CD4-positive, alpha-beta T cell treated with Interleukin-15 for 1 hour (primary cell): ENCODE data around the gene DDX19B.
A peak's percentile ranks its signal among the peaks of the same experiment; 100 is the strongest.
"Not testable (repeated sequence)": the region's sequence is repeated elsewhere in the genome, so short reads cannot be mapped to it uniquely, and the experiment has no call there.

Experiments used
- DNase-seq: peaks from one replicate; pipeline ENCODE4 v3.0.0-alpha.2; 2020

DDX19B gene

DNA sequence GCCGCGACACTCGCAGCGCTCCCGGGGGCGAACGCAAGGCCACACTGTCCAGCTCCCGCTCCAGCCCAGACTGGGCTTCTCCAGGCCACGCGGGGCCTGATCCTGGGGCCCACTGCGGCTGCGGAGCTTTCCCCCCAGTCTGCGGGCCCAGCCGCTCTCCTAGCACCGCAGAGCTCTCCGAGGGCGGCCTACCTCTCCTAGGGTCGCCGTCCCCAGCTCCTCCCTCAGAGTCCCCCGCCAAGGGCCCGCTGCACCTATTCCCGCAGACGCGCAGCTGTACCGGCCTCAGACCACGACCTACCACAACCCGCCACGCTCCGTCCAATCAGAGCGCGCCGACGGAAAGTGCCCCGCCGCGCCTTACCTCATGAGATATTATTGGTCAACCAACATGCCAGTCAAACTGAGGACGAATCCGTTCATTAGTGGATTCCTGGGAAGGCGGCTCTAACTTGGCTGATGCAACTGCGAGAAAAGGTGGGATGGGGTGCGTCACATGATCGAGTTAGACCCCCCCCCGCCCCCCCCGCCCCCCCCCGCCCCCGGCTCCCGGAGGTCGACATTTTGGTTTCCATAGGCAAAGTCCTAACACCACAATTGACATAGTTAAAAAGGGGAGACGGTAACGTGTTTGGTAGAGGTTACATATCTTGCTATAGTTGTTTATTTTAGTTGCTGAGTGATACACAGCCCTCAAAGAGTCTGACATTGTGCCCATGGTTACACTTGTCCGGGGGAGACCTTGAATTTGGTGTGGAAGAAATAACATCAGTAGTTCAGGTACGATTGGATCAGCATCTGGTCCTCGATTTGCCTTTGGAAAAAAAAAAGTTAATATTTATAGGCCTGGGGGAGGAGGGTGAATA, 9.5 kb upstream of the DDX19B start, which contains the start of gene AARS1:
AARS1 (minus strand) TSS at position 278 of the 866 bp plus-strand sequence. CDS start 6,743 bp downstream, outside the sequence.
- DNase-seq: peak; percentile 97

GRCh38 chr16:70290949-70291519, 8.0 kb upstream of the DDX19B start:
- no peak for DNase-seq

GRCh38 chr16:70292148-70292547, 6.8 kb upstream of the DDX19B start:
- not testable (repeated sequence) for DNase-seq

DNA sequence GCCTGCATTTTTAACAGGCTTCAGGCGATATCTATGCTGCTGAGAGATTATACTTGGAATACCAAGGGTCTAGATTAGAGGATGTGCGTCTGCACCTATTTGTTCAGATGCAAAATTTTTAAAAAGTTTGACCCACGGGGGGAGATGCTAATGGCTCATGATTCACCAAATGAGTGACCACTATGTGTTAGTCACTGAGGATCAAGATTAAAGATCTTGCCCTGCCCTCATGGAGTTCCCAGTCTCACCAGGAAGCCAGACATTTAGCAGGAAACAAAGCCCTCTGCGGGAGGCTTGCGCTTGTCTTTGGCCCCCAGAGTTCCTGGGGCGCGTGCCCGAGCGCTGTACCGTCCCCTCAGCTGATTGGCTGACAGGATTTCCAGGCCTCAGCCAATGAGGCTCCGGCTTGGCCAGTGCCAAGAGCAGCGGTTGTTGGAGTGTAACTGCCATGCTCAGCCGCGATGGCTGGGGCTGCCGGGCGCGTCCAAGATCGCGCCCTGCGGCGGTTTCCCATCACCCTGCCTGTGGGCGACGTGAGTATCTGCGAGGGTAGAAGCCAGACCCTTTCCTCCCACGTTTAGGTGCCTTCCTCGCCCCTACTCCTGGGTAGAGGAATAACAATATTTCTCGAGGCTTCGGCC, 4.5 kb upstream of the DDX19B start:
- DNase-seq: no peak

- no peak for DNase-seq
Observed at GRCh38 chr16:70295634-70296033, 3.4 kb upstream of the DDX19B start.

DNA sequence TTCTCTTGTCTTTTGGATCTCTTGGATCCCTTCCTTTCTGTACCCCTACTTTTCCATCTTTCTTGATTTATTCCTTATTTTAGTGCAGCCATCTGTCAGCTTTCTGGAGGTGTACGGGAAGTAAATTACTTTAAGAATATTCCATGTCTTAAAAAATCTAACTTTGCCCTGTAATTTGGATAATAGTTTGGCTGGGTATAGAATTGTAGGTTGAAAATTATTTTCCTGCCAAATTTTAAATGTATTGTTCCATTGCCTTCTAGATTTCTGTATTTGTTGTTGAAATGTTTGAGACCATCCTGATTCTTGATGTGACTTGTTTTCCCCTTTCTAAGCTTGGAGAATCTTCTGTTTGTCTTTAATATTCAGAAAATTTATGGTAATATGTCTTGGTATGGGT, 2.1 kb downstream of the DDX19B start:
- no peak for DNase-seq

GRCh38 chr16:70302745-70303144, 3.8 kb downstream of the DDX19B start:
- no peak for DNase-seq

DNA sequence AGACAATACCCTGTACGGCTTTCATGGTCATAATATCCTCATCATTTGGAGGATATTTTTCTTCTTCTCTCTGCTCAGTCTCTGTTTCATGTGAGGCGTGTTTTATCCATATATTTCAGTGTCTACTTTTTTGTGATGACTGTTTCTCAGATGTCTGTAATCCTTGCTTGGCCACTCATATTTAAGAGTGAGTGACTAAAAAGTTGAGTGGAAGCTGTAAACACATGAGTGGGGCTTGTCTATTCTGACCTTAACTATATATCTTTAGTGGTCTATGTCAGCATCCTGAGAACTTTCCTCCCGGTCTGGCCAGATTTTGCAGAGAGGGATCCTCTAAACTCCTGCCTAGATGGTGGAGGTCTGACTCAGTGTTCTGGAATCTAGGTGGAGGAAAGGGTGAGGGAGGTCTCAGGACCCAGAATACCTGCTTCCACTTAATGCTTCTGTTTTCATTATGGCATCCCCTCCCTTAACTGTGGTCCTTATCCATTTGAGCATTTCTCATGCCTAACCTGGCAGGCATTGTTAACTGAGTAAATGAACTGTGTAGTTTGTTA, 6.0 kb downstream of the DDX19B start:
- DNase-seq: no peak

DNA sequence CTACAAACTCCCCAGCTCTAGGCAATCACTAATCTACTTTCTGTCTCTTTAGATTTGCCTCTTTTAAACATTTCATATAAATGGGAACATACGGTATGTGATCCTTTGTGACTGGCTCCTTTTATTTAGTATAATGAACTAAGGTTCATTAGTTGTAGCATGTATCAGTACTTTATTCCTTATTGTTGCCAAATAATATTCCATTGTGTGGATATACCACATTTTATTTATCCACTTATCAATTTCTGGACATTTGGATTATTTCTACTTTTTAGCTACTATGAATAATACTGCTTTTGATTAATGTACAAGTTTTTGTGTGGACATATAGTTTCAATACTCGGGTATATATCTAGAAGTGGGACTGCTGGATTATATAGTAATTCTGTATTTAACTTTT, 7.9 kb downstream of the DDX19B start:
- DNase-seq: no peak

GRCh38 chr16:70307726-70308125, 8.7 kb downstream of the DDX19B start:
- DNase-seq: not testable (repeated sequence)

DNA sequence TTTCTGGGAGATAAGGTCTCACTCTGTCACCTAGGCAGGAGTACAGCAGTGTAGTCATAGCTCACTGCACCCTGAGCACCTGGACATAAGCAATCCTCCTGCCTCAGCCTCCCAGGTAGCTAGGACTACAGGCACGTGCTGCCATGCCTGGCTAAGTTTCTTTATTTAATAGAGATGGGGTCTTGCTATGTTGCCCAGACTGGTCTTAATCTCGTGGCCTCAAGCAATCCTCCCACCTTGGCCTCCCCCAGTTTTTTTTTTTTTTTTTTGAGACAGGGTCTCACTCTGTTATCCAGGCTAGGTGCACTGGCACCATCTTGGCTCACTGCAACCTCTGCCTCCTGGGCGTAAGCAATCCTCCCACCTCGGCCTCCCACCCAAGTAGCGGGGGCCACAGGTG, 21.1 kb downstream of the DDX19B start:
- DNase-seq: no peak

GRCh38 chr16:70324998-70325747, 26.2 kb downstream of the DDX19B start:
- DNase-seq: no peak

- DNase-seq: no peak
Observed at GRCh38 chr16:70331091-70331490, 32.1 kb downstream of the DDX19B start.

DNA sequence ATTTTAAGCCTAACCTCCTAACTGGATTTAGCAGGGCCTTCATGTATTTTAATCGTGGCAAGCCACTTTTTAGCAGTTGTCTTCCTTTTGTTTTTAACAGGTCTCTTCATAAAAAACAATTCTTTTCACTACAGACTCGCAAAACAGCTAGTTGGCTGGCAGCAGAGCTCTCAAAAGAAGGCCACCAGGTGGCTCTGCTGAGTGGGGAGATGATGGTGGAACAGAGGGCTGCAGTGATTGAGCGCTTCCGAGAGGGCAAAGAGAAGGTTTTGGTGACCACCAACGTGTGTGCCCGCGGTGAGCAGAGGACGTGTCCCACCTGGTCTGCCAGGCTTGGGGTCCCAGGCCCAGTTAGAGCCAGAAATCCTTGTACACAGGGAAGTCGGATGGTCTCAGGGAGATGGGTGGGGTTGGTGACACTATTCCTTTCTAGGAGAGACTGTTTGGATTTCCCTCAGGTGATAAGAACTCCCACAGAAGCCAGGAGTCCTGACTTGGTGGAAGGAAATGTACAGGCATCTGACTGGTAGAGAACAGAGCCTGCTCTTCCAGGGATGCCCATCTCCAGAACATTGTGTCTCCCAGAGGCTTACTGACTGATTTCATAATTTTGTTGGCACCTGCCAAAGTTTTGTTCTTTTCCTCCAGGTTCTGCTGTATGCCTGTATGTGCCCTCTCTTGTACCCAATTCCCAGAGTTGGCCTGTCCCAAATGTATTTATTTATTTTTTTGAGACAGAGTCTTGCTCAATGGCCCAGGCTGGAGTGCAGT, 32.8 kb downstream of the DDX19B start:
- no peak for DNase-seq

DNA sequence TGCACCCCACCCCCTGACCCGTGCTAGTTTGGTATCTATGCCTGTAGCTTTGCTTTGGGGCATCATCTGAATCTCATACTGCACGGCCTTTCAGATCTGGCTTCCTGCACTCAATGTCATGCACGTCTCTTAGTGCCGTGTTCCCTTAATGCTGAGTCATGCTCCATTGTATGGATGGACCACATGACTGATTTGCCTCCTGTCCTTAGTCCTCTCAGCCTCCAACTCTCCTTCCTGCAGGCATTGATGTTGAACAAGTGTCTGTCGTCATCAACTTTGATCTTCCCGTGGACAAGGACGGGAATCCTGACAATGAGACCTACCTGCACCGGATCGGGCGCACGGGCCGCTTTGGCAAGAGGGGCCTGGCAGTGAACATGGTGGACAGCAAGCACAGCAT, 33.7 kb downstream of the DDX19B start:
- DNase-seq: not testable (repeated sequence)

DNA sequence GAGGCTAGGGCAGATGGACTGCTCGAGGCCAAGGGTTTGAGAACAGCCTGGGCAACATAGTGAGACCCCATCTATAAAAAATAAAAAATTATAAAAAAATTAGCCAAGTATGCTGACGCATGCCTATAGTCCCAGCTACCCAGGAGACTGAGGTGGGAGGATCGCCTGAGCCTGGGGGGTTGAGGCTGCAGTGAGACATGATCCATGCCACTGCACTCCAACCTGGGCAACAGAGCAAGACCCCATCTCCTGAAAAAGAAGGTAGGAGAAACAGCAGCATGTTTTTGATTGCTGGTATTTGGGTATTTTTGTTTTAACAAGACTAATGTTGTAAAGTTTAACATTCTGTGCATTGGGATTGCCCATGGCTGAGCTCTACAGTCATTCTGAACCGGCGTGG, 38.8 kb downstream of the DDX19B start:
- no peak for DNase-seq

DNA sequence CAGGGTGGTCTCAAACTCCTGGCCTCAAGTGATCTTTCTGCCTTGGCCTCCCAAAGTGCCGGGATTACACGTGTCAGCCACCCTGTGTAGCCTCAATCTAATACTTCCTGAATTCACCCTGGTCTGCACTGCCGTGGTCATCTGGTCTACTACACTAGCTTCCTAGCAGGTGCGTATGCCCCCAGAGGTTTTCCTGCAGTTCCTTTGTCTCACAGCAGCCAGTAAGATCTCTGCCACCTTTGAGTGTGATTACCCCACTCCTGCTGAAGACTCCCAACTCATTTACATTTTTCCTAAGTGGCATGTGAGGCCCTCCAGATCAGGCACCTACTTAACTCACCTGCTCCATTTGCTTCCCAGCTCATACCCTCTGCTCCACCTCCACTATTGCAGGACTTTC, 42.6 kb downstream of the DDX19B start:
- no peak for DNase-seq

DNA sequence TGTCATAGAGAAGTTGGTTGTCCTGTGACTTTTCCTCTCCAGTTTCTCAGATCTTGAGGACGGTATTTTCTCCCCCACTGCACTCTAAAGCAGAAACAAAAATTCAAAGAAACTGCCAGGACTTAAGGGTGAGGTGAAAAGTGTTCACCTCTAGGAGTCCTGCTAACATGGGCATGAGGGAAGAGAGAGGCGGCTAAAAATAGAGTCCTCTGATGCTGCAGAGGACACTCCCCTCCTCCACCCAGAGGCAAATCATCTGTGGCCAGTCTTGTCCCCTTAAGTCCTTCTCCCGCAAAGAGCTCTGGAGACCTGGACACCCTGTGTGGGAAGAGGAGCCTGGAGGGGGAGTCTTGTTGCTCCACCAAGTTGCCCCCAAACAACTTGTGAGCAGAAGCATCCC, 43.0 kb downstream of the DDX19B start:
- DNase-seq: no peak

DNA sequence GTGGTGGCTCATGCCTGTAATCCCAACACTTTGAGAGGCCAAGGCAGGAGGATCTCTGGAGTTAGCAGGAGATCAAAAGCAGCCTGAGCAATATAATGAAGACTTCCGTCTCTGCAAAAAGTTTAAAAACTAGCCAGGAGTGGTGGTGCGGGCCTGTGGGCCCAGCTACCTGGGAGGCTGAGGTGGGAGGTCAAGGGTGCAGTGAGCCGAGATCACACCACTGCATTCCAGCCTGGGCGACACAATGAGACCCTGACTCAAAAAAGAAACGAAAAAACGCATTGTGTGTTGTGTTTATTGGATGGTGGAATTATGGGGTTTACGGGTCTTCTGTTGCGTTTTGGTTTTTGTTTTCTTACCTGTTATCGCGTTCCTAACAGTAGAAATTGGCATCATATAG, 46.9 kb downstream of the DDX19B start:
- no peak for DNase-seq

DNA sequence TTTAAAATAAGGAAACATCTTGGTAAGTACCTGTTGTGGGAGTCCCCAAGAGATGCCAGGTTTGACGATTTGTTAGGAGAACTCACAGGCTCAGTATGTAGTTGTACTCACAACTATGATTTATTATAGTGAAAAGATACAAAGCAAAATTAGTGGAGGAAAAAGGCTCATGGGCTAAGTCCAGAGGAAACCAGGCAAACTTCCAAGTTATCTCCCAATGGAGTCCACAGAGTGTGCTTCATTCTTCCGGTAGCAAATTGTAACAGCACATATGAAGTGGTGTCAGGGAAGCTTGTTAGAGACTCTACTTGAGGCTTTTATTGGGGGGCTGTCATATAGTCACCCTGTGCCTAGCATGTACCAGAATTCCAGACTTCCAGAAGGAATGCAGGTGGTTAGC, 50.0 kb downstream of the DDX19B start:
- no peak for DNase-seq

DNA sequence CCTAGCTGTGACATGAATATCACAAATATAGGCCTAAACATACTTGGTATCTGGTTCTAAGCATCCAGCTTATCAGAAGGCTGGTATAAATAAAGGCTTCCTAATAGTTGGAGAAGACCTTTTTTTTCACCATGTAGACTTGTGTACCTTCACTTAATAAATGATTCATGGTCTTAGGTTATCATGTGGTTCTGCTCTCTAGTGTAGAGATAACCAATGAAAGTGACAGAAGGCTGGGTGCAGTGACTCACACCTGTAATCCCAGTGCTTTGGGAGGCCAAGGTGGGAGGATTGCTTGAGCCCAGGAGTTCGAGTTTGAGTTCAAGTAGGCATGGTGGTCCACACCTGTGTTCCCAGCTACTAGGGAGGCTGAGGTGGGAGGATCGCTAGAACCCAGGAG, 50.8 kb downstream of the DDX19B start:
- DNase-seq: no peak

- no peak for DNase-seq
Observed at GRCh38 chr16:70359552-70359951, 60.6 kb downstream of the DDX19B start.
